SH-SY5Y (cell line): ENCODE data around the gene GPSM1.

Experiments used
- GATA2 ChIP-seq: IDR thresholded peaks from 2 replicates; pipeline ENCODE4 v1.6.1; 2011; ENCODE audit warnings: mild to moderate bottlenecking, low read depth, low read length
- GATA3 ChIP-seq: IDR thresholded peaks from 2 replicates; pipeline ENCODE4 v1.6.1; 2011; ENCODE audit warnings: low read depth, mild to moderate bottlenecking, low read length, moderate library complexity

GRCh38 chr9:136343121-136343883 is 16.0 kb downstream of the GPSM1 start:
- TF ChIP-seq GATA2: no peak
- no peak for TF ChIP-seq GATA3
